GM19372 (cell line): Measurements from ENCODE around the gene IFT43.
"Not testable (repeated sequence)": the region's sequence is repeated elsewhere in the genome, so short reads cannot be mapped to it uniquely, and the experiment has no call there.

Experiments used
- ATAC-seq: cut with Tn5 transposase; IDR thresholded peaks from one replicate; pipeline ENCODE4 v1.9.1; 2021; ENCODE audit warnings: mild to moderate bottlenecking, low read depth, moderate library complexity; ENCODE audit not compliant: unreplicated experiment

The IFT43 gene

GRCh38 chr14:76009627-76010026 lies 24.1 kb downstream of the IFT43 start:
- ATAC-seq = not testable (repeated sequence)

GRCh38 chr14:76011930-76012329 lies 26.4 kb downstream of the IFT43 start:
- no peak for ATAC-seq

DNA sequence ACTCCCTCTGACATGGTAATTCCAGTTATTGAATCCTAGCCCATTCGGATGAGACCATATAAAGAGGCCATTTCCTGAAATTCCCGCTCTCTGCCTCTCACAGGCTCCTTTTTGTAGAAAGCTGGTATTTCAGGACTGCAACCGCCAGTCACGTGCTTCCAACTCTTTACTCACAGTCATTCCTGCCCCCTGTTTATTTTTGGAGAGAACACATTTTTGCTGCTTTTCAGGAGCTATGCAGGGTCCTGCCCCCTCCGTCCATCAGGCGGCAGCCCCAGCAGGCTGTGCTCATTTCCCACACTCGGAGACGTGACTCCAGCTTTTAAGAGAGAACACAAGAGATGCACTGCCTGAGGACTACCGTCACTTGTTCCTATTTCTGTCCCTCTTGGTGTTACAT lies 26.8 kb downstream of the IFT43 start:
- ATAC-seq = no peak

GRCh38 chr14:76015191-76015590 lies 29.6 kb downstream of the IFT43 start:
- ATAC-seq = no peak

- no peak for ATAC-seq
Measured at GRCh38 chr14:76015668-76016067, 30.1 kb downstream of the IFT43 start.

DNA sequence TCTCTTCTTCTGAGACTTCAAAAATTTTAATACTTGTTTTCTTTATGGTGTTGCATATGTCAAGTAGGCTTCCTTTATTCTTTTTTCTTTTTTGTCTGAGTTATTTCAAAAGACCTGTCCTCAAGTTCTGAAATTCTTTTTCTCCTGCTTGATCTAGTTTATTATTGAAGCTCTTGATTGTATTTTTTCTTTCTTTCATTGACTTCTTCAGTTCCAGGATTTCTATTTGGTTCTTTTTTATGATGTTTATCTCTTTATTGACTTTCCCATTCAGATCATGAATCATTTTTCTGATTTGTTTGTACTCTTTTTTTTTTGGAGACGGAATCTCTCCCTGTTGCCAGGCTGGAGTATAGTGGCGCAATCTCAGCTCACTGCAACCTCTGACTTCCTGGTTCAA lies 34.1 kb downstream of the IFT43 start:
- no peak for ATAC-seq

DNA sequence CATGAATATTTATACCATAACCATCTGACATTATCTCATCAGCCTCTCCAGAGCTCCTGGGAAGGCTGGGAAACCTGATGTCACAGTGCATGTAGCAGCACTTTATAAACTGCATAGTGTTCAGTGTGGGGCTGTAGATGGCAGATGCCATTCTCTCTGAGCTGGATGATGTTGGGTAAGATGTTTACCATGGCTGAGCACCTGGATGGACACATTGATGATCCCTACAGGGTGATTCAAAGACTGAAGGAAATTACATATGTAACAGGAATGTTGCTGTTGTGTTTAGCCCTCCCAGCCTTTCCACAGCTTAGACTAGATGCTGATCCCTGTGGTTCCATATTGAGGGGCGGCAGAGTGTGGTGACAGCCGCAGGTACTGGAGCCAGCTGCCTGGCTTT lies 37.4 kb downstream of the IFT43 start:
- no peak for ATAC-seq

GRCh38 chr14:76023757-76024156 lies 38.2 kb downstream of the IFT43 start:
- ATAC-seq = no peak

GRCh38 chr14:76024211-76024907 lies 38.8 kb downstream of the IFT43 start:
- no peak for ATAC-seq

DNA sequence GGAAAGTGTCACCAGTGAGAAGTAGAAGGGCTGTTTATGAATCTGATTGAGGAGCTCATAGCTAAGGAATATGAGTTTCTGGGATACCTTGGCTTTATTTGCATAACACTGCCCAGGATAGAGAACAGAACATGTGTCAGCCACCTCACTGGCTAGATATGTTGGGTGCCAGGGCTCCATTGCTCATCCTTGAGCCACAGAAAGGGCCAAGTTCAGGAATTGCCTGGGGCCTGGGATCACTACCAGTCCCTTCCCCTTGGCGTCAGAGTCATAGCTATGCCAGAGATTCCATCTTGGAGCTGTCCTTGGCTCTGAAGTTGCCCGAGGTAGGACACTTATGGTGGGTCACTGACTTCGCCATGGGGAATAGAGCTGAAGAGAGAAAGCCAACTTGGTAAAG lies 49.0 kb downstream of the IFT43 start:
- ATAC-seq = no peak

DNA sequence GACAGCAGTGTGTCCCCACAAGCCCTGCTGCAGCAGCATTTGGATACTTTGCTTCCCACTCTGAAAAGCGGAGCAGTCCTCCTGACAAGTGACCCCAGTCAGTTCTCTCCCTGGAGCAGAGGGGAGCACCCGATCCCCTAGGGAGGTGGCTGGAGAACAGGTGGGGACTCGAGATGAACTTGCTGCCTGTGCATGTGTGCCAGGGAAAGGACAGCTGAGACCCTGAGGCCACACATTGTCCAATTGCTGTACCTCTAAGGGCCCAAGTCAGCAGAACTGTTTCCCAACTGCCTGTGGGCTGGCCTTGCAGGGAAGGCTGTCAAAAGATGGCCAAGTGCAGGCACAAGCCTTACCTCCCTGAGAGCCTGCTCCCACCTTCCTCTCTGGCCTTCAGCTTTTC lies 55.1 kb downstream of the IFT43 start:
- no peak for ATAC-seq

DNA sequence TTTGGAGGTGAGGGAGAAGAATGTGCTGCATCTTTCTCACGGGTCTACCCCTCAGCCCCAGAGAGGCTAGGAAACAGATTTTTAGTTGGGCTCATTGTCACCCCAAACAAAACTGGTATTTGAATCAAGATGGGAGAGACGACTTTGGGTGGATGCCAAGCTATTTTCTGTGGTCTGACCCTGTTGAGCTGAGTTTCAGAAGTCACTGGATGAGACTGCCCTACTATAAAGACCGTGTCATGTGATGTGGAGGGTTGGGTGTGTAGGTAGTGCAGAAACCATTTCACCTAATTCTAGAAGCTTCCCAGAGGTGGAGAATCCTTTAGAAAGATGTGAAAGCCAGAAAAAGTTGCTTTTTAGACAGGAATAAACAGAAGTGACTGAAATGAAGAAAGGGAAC lies 60.2 kb downstream of the IFT43 start:
- no peak for ATAC-seq

DNA sequence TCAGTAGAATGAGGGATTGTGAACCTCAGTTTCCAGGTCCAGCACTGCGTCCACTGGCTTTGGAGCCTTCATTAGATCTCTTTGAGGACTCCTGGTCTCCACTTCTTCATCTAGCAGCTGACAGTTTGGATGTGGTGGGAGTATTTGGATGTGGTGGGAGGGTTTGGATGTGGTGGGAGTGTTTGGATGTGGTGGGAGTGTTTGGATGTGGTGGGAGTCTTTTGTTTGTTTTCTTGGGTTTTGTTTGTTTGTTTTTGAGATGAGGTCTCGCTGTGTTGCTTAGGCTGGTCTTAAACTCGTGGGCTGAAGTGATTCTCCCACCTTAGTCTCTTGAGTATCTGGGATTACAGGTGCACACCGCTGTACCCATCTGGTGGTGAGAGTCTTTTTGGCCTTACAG lies 64.7 kb downstream of the IFT43 start:
- no peak for ATAC-seq

- no peak for ATAC-seq
Measured at GRCh38 chr14:76050797-76051392, 65.3 kb downstream of the IFT43 start.

DNA sequence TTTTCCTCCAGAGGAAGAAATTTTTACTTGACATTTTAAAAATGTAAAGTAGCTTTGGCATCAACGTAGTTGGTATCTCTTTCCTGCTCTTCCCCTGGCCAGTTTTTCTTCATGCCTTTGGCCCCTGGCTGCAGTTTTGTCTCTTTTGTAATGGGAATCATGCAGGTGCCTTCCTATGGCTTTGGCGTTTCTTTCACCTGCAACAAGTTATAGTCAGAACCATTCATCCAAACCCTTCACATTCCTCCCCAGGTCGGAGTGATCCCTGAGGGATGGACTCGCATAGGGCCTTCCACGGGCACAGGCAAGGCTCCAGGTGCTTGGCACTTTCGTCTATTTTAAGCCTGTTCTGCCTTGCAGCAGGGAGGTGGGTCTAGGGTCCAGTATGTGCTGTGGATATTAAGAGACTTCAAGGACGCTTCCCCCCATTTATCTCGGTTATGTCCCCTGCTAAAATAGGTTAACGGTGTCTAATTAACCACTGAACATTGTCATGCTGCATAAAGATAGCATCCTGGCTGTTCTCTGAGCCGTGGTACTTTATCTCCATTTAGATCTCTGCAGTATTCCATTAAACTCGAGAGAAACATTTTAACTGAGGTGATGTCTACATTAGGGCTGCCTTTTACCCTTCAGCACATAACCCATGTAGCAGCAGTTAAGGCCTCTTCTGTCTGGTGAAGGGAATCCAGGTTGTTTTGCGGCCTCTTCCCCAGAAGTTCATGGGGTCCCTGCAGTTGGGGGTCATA lies 66.3 kb downstream of the IFT43 start:
- no peak for ATAC-seq

- ATAC-seq = no peak
Measured at GRCh38 chr14:76053572-76054355, 68.2 kb downstream of the IFT43 start.

DNA sequence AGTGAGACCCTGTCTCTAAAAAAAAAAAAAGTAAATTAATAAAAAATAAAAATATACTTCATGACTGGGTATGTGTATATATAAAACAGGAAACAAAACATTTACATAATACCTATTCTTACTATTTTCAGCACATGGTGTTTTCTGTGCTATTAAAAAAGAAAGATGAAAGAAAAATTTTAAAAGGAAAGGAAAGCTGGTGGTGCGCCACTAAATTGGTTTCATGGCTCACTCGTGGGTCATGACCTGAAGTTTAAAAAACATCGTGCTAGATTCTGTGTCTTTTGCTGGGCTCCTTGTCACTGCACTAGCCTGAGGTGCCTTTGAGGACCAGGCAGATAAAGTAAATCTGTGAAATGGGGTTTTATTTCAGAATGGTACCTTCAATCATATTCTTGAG lies 69.8 kb downstream of the IFT43 start:
- ATAC-seq = no peak

DNA sequence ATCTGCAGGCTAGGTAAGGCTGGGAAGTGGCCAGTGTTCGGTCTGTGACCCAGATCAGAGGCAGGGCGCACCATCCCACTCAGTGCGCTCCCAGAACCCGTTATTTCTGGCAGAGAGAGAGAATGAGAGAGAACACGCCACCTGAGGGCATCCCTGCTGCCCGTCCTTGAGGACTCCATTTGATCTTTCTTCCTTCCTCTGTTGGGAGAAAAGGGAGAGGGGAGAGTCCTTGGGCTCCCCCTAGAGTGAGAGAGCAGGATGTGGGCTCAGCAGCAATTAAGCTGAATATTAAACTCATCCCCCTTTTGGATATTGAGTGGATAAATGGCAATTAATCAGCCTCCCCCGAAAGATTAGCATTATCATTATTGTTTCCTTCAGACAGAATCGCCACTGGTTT lies 70.6 kb downstream of the IFT43 start:
- ATAC-seq = no peak

DNA sequence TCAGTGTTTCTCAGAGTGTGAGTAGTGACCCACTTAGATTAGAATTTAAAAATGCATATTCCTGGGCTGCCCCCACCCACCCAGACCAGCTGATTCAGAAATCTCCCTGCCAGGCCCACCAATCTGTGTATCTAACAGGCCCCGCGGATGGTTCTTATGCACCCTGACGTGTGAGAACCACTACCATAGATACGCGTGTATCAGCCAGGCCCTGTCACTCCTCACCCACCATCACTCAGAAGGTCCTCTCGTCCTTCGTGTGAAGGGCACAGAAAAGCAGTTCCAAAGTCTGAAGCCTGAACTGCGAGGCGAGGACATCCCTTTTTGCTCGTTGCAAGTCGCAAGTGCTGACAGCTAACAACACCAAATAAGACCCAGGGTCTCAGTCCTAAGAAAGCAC lies 72.4 kb downstream of the IFT43 start:
- ATAC-seq = no peak

DNA sequence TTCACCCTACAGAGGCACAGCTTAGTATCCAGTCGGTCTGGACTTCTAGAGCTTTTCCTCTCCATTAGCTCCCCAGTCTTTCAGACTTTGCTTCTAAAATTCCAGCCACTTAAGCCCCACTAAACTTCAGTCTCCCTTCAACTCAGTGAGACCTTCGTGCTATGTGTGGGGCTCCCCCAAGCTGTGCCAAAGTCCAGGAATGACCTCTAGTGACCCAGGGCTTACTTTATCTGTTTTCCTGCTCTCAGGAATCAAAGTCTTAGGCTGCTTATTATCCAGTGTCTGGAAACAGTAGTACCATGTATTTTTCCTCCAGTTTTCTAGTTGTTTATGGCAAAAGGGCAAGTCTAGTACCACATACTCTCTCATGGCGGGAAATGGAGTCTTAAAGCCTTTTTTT lies 77.8 kb downstream of the IFT43 start:
- no peak for ATAC-seq

GRCh38 chr14:76065519-76065918 lies 80.0 kb downstream of the IFT43 start:
- no peak for ATAC-seq
